Common myeloid progenitor, CD34-positive (primary cell): ENCODE data around the gene NXPH4.

Experiments used
- CTCF ChIA-PET: fragments of 350-600 bp; sonication (Branson Sonifier 250); formaldehyde crosslinking; loops from one replicate; lab custom pipeline; 2021; ENCODE audit warnings: antibody characterized with exemption; lab: Charles Lee
- POLR2A ChIA-PET: fragments of 350-600 bp; sonication (Branson Sonifier 250); formaldehyde crosslinking; loops from one replicate; lab custom pipeline; 2021; ENCODE audit warnings: antibody characterized with exemption; lab: Charles Lee
- DNase-seq, 3 donors: peaks; one replicate each; pipeline versions ENCODE4 v3.0.0 to v3.0.0-alpha.2; 2013
- H3K27ac ChIP-seq, 2 experiments: 1 replicate in 1 of 2; 2 replicates in 1 of 2; pipeline ENCODE4 v1.7.0; 2013; ENCODE audit warnings: inconsistent platforms in 2 of 2, low read length in 2 of 2, mild to moderate bottlenecking in 2 of 2, low read depth in 1 of 2, moderate library complexity in 1 of 2; ENCODE audit not compliant: severe bottlenecking in 2 of 2, insufficient read depth in 1 of 2, poor library complexity in 1 of 2
- H3K27me3 ChIP-seq, 5 experiments: replicated peaks in 2 of 5; 1 replicate in 3 of 5; 2 replicates in 2 of 5; pipeline versions ENCODE4 v1.6.1 to v1.7.0; 2013; ENCODE audit warnings: low read length in 4 of 5, mild to moderate bottlenecking in 2 of 5, moderate library complexity in 2 of 5, inconsistent platforms in 1 of 5; ENCODE audit not compliant: insufficient read depth in 5 of 5, control insufficient read depth in 4 of 5
- H3K36me3 ChIP-seq, 4 experiments: 1 replicate in 2 of 4; 2 replicates in 2 of 4; pipeline versions ENCODE4 v1.6.1 to v1.7.0; 2013; ENCODE audit warnings: low read length in 3 of 4, control low read depth in 1 of 4, mild to moderate bottlenecking in 1 of 4; ENCODE audit not compliant: control insufficient read depth in 4 of 4, insufficient read depth in 4 of 4
- H3K4me1 ChIP-seq, 4 experiments: 1 replicate in 3 of 4; 2 replicates in 1 of 4; pipeline versions ENCODE4 v1.6.1 to v1.7.1; 2013; ENCODE audit warnings: low read length in 3 of 4, mild to moderate bottlenecking in 3 of 4, control low read depth in 1 of 4, inconsistent platforms in 1 of 4, moderate library complexity in 1 of 4; ENCODE audit not compliant: control insufficient read depth in 4 of 4, insufficient read depth in 4 of 4; ENCODE audit errors: control extremely low read depth in 1 of 4
- H3K4me3 ChIP-seq, 7 experiments: 1 replicate in 4 of 7; 2 replicates in 3 of 7; pipeline versions ENCODE4 v1.5.1 to v1.7.0; 2013; ENCODE audit warnings: mild to moderate bottlenecking in 7 of 7, low read length in 6 of 7, moderate library complexity in 6 of 7, inconsistent platforms in 2 of 7, low read depth in 2 of 7, control low read depth in 1 of 7; ENCODE audit not compliant: insufficient read depth in 4 of 7, control insufficient read depth in 1 of 7; ENCODE audit errors: extremely low read depth in 1 of 7
- H3K9me3 ChIP-seq, 5 experiments: 1 replicate in 4 of 5; 2 replicates in 1 of 5; pipeline versions ENCODE4 v1.6.1 to v1.7.1; 2013; ENCODE audit warnings: low read length in 4 of 5, mild to moderate bottlenecking in 2 of 5, inconsistent platforms in 1 of 5, low read depth in 1 of 5, moderate library complexity in 1 of 5; ENCODE audit not compliant: control insufficient read depth in 4 of 5, insufficient read depth in 2 of 5; ENCODE audit errors: control extremely low read depth in 1 of 5
- WGBS: methylation state at CpG from one replicate; pipeline ENCODE4 v1.1.5; 2013; ENCODE audit not compliant: insufficient coverage; 5-methylcytosine and 5-hydroxymethylcytosine counted together

NXPH4 gene

DNA sequence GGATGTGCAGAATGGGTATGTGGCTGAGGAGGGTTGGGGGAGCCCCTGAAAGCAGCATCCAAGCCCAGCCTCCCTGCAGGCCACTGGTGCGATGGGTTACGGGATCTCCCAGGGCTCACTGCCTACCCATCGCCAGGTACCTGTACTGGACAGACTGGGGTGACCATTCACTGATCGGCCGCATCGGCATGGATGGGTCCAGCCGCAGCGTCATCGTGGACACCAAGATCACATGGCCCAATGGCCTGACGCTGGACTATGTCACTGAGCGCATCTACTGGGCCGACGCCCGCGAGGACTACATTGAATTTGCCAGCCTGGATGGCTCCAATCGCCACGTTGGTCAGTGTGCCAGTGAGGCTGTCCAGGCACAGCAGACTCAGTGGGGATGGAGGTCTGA lies 18.3 kb upstream of the NXPH4 start:
- WGBS, result 98% methylated on average over 17 of the region's 17 CpGs
- H3K27ac ChIP-seq, result no peak overlapping the region

DNA sequence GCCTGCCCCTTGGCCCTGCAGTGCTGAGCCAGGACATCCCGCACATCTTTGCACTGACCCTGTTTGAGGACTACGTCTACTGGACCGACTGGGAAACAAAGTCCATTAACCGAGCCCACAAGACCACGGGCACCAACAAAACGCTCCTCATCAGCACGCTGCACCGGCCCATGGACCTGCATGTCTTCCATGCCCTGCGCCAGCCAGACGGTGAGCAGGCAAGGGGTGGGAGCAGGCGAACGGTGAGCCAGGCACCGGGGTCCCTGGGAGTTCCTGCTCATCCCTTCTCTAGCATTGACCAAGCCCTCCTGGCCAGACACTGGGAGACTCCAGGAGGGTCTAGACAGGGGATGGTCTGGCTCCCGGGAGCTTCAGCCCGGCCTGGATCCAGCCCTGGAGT lies 17.4 kb upstream of the NXPH4 start:
- WGBS, result 89% methylated on average over 14 of the region's 15 CpGs
- no peak for DNase-seq
- ChIA-PET CTCF (interaction anchor here (0.9 to 4.8 kb wide), 2 partner anchors 14 to 15 kb away, joined by 4 to 38 read pairs; no protein-coding TSS in a partner anchor), POLR2A (no interaction called here)
- no peak overlapping the region for H3K4me3 ChIP-seq
- H3K27ac ChIP-seq, result no peak overlapping the region
- H3K4me1 ChIP-seq, result no peaks in the 10 kb centered on the region
- no peaks in the 10 kb centered on the region for H3K9me3 ChIP-seq
- H3K27me3 ChIP-seq, result no peaks in the 10 kb centered on the region
- H3K36me3 ChIP-seq, result no peaks in the 10 kb centered on the region

More for the DNA sequence above, 18.3 kb upstream of the NXPH4 start:
- Histone ChIP-seq H3K36me3 (no peaks in the 10 kb centered on the region), H3K9me3 (no peaks in the 10 kb centered on the region), H3K4me1 (no peaks in the 10 kb centered on the region), H3K27me3 (no peaks in the 10 kb centered on the region), H3K4me3 (no peak overlapping the region)
- no peak for DNase-seq
- CTCF ChIA-PET, result interaction anchor here (0.9 to 4.8 kb wide), 2 partner anchors 14 to 15 kb away, joined by 4 to 38 read pairs; no protein-coding TSS in a partner anchor
- POLR2A ChIA-PET, result no interaction called here

DNA sequence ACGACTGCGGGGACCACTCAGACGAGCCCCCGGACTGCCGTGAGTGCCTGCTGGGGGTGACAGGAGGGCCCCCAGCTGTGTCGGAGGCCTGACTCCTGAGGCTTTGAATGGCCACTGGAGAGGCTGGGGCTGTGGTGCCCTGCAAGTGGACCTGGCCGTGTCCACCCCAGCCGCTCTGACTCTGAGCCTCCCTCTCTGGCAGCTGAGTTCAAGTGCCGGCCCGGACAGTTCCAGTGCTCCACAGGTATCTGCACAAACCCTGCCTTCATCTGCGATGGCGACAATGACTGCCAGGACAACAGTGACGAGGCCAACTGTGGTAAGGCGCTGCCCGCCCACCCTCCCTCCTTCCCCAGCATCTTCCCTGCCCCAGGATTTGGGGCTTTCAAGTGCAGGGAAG lies 16.1 kb upstream of the NXPH4 start:
- CTCF ChIA-PET, result no interaction called here

DNA sequence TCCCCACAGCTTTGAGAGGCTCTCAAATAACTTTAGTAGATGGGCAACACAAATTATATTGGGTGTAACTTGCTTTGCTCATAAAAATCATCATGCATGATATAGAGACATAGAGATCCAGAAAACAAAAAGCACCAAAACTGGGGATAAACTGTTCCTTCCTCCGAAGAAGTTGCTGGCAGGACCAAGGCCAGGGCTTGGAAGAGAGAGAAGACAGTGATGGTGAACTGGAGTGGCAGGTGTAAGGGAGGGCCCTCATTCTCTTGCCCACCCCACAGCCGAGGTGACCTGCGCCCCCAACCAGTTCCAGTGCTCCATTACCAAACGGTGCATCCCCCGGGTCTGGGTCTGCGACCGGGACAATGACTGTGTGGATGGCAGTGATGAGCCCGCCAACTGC lies 15.4 kb upstream of the NXPH4 start:
- DNase-seq, result no peak
- WGBS, result 95% methylated on average over 4 of the region's 8 CpGs
- Histone ChIP-seq H3K27ac (no peak overlapping the region), H3K9me3 (no peaks in the 10 kb centered on the region), H3K4me1 (no peaks in the 10 kb centered on the region), H3K27me3 (no peaks in the 10 kb centered on the region), H3K4me3 (no peak overlapping the region), H3K36me3 (no peaks in the 10 kb centered on the region)
- CTCF ChIA-PET, result interaction anchor here (1.3 kb wide), 1 partner anchor 12 kb away, joined by 3 read pairs; no protein-coding TSS in a partner anchor
- POLR2A ChIA-PET, result no interaction called here

More for the DNA sequence above, 16.1 kb upstream of the NXPH4 start:
- Histone ChIP-seq H3K4me3 (no peak overlapping the region), H3K27ac (no peak overlapping the region), H3K9me3 (no peaks in the 10 kb centered on the region), H3K36me3 (no peaks in the 10 kb centered on the region), H3K4me1 (no peaks in the 10 kb centered on the region), H3K27me3 (no peaks in the 10 kb centered on the region)
- no peak for DNase-seq
- POLR2A ChIA-PET, result no interaction called here
- 100% methylated on average over 9 of the region's 15 CpGs for WGBS

DNA sequence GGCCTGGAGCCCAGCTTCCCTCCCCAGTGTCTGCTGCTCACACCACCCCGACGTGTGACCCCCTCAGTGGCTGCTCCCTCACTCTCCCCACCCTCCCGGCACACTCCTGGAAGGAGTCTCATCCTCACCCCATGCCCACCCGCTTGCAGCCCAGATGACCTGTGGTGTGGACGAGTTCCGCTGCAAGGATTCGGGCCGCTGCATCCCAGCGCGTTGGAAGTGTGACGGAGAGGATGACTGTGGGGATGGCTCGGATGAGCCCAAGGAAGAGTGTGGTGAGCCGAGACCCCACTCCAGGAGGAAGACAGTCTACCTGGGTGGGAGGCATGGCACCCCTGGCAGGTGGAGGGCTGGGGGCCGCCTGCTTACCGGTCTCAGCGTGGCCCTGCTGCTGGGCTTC lies 15.0 kb upstream of the NXPH4 start:
- POLR2A ChIA-PET, result no interaction called here
- Histone ChIP-seq H3K4me3 (no peak overlapping the region), H3K4me1 (no peaks in the 10 kb centered on the region), H3K9me3 (no peaks in the 10 kb centered on the region), H3K27ac (no peak overlapping the region), H3K27me3 (no peaks in the 10 kb centered on the region), H3K36me3 (no peaks in the 10 kb centered on the region)
- WGBS, result 96% methylated on average over 16 of the region's 16 CpGs
- DNase-seq, result no peak
- CTCF ChIA-PET, result interaction anchor here (0.7 to 1.3 kb wide), 2 partner anchors 13 to 28 kb away, joined by 3 read pairs; partner anchors contain the start of gene SHMT2

DNA sequence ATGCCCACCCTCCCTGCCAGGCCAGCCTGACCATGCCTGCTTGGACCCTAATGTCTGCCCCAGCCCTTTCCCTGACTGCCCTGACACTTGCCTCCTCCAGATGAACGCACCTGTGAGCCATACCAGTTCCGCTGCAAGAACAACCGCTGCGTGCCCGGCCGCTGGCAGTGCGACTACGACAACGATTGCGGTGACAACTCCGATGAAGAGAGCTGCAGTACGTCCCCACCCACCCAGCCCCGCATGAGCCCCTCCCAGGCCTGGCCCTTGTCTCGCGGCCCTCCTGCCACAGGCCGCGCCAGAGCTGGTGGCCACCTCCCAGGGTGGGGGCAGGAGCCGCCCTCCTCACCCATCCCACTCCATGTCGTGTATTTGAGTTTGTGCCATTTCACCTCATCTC lies 14.3 kb upstream of the NXPH4 start:
- WGBS, result 99% methylated on average over 19 of the region's 19 CpGs
- H3K36me3 ChIP-seq, result no peaks in the 10 kb centered on the region
- ChIA-PET POLR2A (no interaction called here), CTCF (interaction anchor here (0.7 to 1.3 kb wide), 4 partner anchors 14 to 27 kb away, joined by 3 read pairs; partner anchors contain the start of gene SHMT2)
- no peaks in the 10 kb centered on the region for H3K4me1 ChIP-seq
- H3K9me3 ChIP-seq, result no peaks in the 10 kb centered on the region
- H3K27ac ChIP-seq, result no peak overlapping the region
- H3K4me3 ChIP-seq, result no peak overlapping the region
- no peaks in the 10 kb centered on the region for H3K27me3 ChIP-seq
- DNase-seq, result no peak

DNA sequence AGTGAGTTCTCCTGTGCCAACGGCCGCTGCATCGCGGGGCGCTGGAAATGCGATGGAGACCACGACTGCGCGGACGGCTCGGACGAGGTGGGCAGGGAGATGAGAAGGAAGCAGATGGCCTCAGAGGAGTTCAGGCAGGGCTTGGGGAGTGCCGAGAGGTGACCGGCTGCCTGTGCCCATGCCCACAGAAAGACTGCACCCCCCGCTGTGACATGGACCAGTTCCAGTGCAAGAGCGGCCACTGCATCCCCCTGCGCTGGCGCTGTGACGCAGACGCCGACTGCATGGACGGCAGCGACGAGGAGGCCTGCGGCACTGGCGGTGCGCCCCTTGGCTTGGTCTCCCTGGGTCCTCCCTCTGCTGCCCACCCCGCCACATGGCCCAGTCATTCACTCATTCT lies 13.4 kb upstream of the NXPH4 start:
- Histone ChIP-seq H3K4me1 (no peaks in the 10 kb centered on the region), H3K9me3 (no peaks in the 10 kb centered on the region), H3K27me3 (no peaks in the 10 kb centered on the region), H3K27ac (no peak overlapping the region), H3K36me3 (no peaks in the 10 kb centered on the region), H3K4me3 (no peak overlapping the region)
- CTCF ChIA-PET, result interaction anchor here (1.0 kb wide), 1 partner anchor 28 kb away, joined by 3 read pairs; no protein-coding TSS in a partner anchor
- DNase-seq, result no peak
- POLR2A ChIA-PET, result no interaction called here
- 96% methylated on average over 28 of the region's 28 CpGs for WGBS
